Brain microvascular endothelial cell (primary cell): ENCODE data around the gene AIFM2.

Experiments used
- DNase-seq: peaks from one replicate; pipeline ENCODE4 v3.0.0-alpha.2; 2020
- H3K27ac ChIP-seq: fragments of 250-450 bp; sonication (Bioruptor Pico); 2 replicates; pipeline ENCODE4 v1.5.1; 2020; ENCODE audit warnings: mild to moderate bottlenecking, moderate library complexity
- H3K27me3 ChIP-seq: fragments of 250-450 bp; sonication (Bioruptor Pico); replicated peaks from 2 replicates; pipeline ENCODE4 v1.5.1; 2020; ENCODE audit warnings: mild to moderate bottlenecking
- H3K36me3 ChIP-seq: fragments of 250-450 bp; sonication (Bioruptor Pico); replicated peaks from 2 replicates; pipeline ENCODE4 v1.5.1; 2020; ENCODE audit warnings: mild to moderate bottlenecking
- H3K4me3 ChIP-seq: 2 replicates; pipeline ENCODE4 v1.5.1; 2011; ENCODE audit warnings: low read depth, mild to moderate bottlenecking, control low read depth, low read length, moderate library complexity
- CTCF ChIP-seq: IDR thresholded peaks from 2 replicates; pipeline ENCODE4 v1.5.1; 2011; ENCODE audit warnings: low read depth, mild to moderate bottlenecking, moderate library complexity, low read length, control low read depth, inconsistent platforms; ENCODE audit errors: missing control alignments
- in situ Hi-C: cut with HindIII; loops from 2 replicates; pipeline ENCODE4 v1.10.0; 2017; ENCODE audit warnings: low sequenced_read_pairs, low pct_ligation_motif_present

AIFM2 gene

GRCh38 chr10:70070834-70071233 is 61.8 kb downstream of the AIFM2 start:
- in situ Hi-C loops: no loop called here
- no peak overlapping the region for H3K27ac ChIP-seq
- TF ChIP-seq CTCF: no peak
- DNase-seq: no peak
- H3K27me3 ChIP-seq: no peaks in the 10 kb centered on the region
- H3K36me3 ChIP-seq: no peaks in the 10 kb centered on the region
- H3K4me3 ChIP-seq: no peak overlapping the region

GRCh38 chr10:70069346-70069745 is 63.3 kb downstream of the AIFM2 start:
- Histone ChIP-seq H3K4me3 (no peak overlapping the region), H3K36me3 (no peaks in the 10 kb centered on the region), H3K27ac (no peak overlapping the region), H3K27me3 (no peaks in the 10 kb centered on the region)
- DNase-seq: no peak
- in situ Hi-C loops: no loop called here
- TF ChIP-seq CTCF: no peak

- H3K27me3 ChIP-seq: no peaks in the 10 kb centered on the region
- in situ Hi-C loops: no loop called here
- no peaks in the 10 kb centered on the region for H3K36me3 ChIP-seq
- no peak for TF ChIP-seq CTCF
- no peak overlapping the region for H3K4me3 ChIP-seq
- DNase-seq: no peak
- no peak overlapping the region for H3K27ac ChIP-seq
Observed at GRCh38 chr10:70068925-70069324, 63.7 kb downstream of the AIFM2 start.

- H3K27me3 ChIP-seq: no peaks in the 10 kb centered on the region
- no peak for DNase-seq
- H3K27ac ChIP-seq: no peak overlapping the region
- in situ Hi-C loops: no loop called here
- H3K36me3 ChIP-seq: no peaks in the 10 kb centered on the region
- H3K4me3 ChIP-seq: no peak overlapping the region
- no peak for TF ChIP-seq CTCF
Observed at GRCh38 chr10:70067586-70067985, 65.0 kb downstream of the AIFM2 start.

- no peak for DNase-seq
- TF ChIP-seq CTCF: no peak
- Histone ChIP-seq H3K27ac (no peak overlapping the region), H3K36me3 (no peaks in the 10 kb centered on the region), H3K27me3 (no peaks in the 10 kb centered on the region), H3K4me3 (no peak overlapping the region)
- in situ Hi-C loops: no loop called here
Observed at GRCh38 chr10:70066190-70066589, 66.4 kb downstream of the AIFM2 start.

GRCh38 chr10:70064486-70064885 is 68.1 kb downstream of the AIFM2 start:
- H3K27ac ChIP-seq: no peak overlapping the region
- no peak for TF ChIP-seq CTCF
- no peak for DNase-seq
- in situ Hi-C loops: no loop called here
- no peaks in the 10 kb centered on the region for H3K36me3 ChIP-seq
- no peak overlapping the region for H3K4me3 ChIP-seq
- no peaks in the 10 kb centered on the region for H3K27me3 ChIP-seq
